ENCODE measurements around the gene TES. TPM values are rescaled to one million over a fixed set of nuclear protein-coding genes. Genes with fewer than 3 reads are reported as not detected.

TES gene
- total and polyA plus RNA-seq, 9 of the 15 experiments (the other 6 are each of a cell fraction or from before 2014, with no cell fraction given), result 20.7 to 61.6 (median 53.8) TPM

DNA sequence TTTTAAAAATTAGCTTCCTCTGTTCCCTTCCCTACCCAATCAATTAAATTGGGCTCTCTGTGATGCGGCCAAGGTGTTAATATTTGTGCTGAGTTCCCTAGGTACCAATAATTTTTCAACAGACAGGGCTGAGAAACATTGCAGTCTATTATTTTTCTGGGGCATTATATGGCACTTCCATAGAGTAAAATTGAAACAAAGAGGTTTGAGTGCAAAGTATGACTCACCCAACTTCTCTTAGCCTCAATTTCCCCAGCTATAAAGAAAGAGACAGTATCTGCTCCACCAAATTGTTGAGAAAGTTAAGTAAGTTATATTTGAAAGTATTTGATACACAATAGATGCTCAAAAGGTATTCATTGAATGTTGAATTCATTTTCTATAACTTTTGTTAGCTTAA lies 74.9 kb downstream of the TES start:
- Histone ChIP-seq H3K9me3 (replicated peaks; ENCODE audit: control insufficient read depth, insufficient read depth, low read depth, low read length) (no peaks in the 10 kb centered on the region), H3K36me3 (ENCODE audit: control insufficient read depth, insufficient read depth, low read length) (no peaks in the 10 kb centered on the region), H3K4me3 (no peak overlapping the region), H3K4me2 (ENCODE audit: insufficient read depth, low read length) (no peak overlapping the region), H3K79me2 (ENCODE audit: control insufficient read depth, insufficient read depth, low read length) (no peaks in the 10 kb centered on the region), H3K9ac (ENCODE audit: insufficient read depth in 1 of 2, low read depth in 2 of 2, low read length in 2 of 2) (no peak overlapping the region), H3K9me1 (ENCODE audit: control insufficient read depth, insufficient read depth, low read length) (no peaks in the 10 kb centered on the region), H3K27me3 (ENCODE audit: control insufficient read depth in 2 of 2, insufficient read depth in 2 of 2, low read length in 2 of 2) (no peaks in the 10 kb centered on the region; a peak in 2 of 5 replicates), H3K4me1 (replicated peaks in 1 of 2; ENCODE audit: control insufficient read depth in 2 of 2, insufficient read depth in 2 of 2, low read length in 2 of 2) (no peaks in the 10 kb centered on the region), H3K27ac (ENCODE audit: extremely low read depth, low read depth, low read length) (no peak overlapping the region), H2AFZ (ENCODE audit: low read depth, low read length) (no peak overlapping the region), H4K20me1 (replicated peaks; ENCODE audit: control insufficient read depth, insufficient read depth, low read length) (no peaks in the 10 kb centered on the region)
- 5% methylated on average over 1 of the region's 1 CpG for WGBS (ENCODE audit: insufficient coverage, low coverage, missing lambda C conversion rate)
- ATAC-seq, result no peak
- in situ Hi-C loops (cut with MboI) (no loop called here), intact Hi-C loops (cut with micrococcal nuclease) (no loop called here)
- no peak for FAIRE-seq
- CTCF ChIA-PET (ENCODE audit: low intra/inter-chr PET ratio), result no interaction called here
- no peak for DNase-seq (ENCODE audit: extremely low read depth in 1 of 4, low spot score in 3 of 4)
- BruUV-seq (replicated peaks), result no TSS peak
- POLR2A ChIA-PET, result interaction anchor here (1.2 kb wide), 1 partner anchor 13 kb away, joined by 3 read pairs; no protein-coding TSS in a partner anchor
- TF ChIP-seq GMEB1 (CRISPR knock-in tag; IDR thresholded peaks at IDR 0.05) (no peak), ZC3H8 (IDR thresholded peaks at IDR 0.05) (no peak), SLC30A9 (CRISPR knock-in tag; IDR thresholded peaks at IDR 0.05) (no peak), ZNF146 (CRISPR knock-in tag; IDR thresholded peaks at IDR 0.05; ENCODE audit: unreplicated experiment) (no peak), PHF21A (IDR thresholded peaks at IDR 0.05; ENCODE audit: borderline replicate concordance, low read depth) (no peak), RB1 (IDR thresholded peaks at IDR 0.05; ENCODE audit: low read depth) (no peak), CHD2 (IDR thresholded peaks at IDR 0.05; ENCODE audit: low read depth, low read length) (no peak), MECOM (CRISPR knock-in tag; IDR thresholded peaks at IDR 0.05) (no peak), TRIM28 (IDR thresholded peaks at IDR 0.05) (no peak), FUS (optimal IDR thresholded peaks at IDR 0.05; ENCODE audit: low read depth, low read length) (no peak), ZNF655 (CRISPR knock-in tag; IDR thresholded peaks at IDR 0.05) (no peak), CHCHD3 (CRISPR knock-in tag; IDR thresholded peaks at IDR 0.05) (no peak), ATF7 (IDR thresholded peaks at IDR 0.05) (no peak), FIP1L1 (IDR thresholded peaks at IDR 0.05; ENCODE audit: low read depth, low read length, poor library complexity, severe bottlenecking) (no peak), USF2 (CRISPR knock-in tag; IDR thresholded peaks at IDR 0.05) (no peak), ADNP (tag; IDR thresholded peaks at IDR 0.05) (no peak)
- TF ChIP-seq, protein P1, sequence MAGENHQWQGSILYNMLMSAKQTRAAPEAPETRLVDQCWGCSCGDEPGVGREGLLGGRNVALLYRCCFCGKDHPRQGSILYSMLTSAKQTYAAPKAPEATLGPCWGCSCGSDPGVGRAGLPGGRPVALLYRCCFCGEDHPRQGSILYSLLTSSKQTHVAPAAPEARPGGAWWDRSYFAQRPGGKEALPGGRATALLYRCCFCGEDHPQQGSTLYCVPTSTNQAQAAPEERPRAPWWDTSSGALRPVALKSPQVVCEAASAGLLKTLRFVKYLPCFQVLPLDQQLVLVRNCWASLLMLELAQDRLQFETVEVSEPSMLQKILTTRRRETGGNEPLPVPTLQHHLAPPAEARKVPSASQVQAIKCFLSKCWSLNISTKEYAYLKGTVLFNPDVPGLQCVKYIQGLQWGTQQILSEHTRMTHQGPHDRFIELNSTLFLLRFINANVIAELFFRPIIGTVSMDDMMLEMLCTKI (IDR thresholded peaks at IDR 0.05; ENCODE audit: partially characterized antibody), result no peak
- TF ChIP-seq, protein P2, sequence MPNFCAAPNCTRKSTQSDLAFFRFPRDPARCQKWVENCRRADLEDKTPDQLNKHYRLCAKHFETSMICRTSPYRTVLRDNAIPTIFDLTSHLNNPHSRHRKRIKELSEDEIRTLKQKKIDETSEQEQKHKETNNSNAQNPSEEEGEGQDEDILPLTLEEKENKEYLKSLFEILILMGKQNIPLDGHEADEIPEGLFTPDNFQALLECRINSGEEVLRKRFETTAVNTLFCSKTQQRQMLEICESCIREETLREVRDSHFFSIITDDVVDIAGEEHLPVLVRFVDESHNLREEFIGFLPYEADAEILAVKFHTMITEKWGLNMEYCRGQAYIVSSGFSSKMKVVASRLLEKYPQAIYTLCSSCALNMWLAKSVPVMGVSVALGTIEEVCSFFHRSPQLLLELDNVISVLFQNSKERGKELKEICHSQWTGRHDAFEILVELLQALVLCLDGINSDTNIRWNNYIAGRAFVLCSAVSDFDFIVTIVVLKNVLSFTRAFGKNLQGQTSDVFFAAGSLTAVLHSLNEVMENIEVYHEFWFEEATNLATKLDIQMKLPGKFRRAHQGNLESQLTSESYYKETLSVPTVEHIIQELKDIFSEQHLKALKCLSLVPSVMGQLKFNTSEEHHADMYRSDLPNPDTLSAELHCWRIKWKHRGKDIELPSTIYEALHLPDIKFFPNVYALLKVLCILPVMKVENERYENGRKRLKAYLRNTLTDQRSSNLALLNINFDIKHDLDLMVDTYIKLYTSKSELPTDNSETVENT (CRISPR knock-in tag; IDR thresholded peaks at IDR 0.05), result no peak

Data from K562 (cell line).